GM19395 (cell line): ENCODE results near the gene UNC80.
"Not testable (repeated sequence)": the region's sequence is repeated elsewhere in the genome, so short reads cannot be mapped to it uniquely, and the experiment has no call there.

Source experiments
- ATAC-seq: cut with Tn5 transposase; IDR thresholded peaks from one replicate; pipeline ENCODE4 v1.9.1; 2021; ENCODE audit warnings: mild to moderate bottlenecking, moderate library complexity; ENCODE audit not compliant: unreplicated experiment

The UNC80 gene

GRCh38 chr2:209771474-209772289 is at the start of gene UNC80:
Gene UNC80, plus strand, starts transcription at chr2:209771832. Its CDS starts 241 bp downstream, at chr2:209772073.
- ATAC-seq = peak; percentile 65

- no peak for ATAC-seq
Measured at GRCh38 chr2:209726311-209726710, 45.3 kb upstream of the UNC80 start.

GRCh38 chr2:209727077-209727476 is 44.6 kb upstream of the UNC80 start:
- no peak for ATAC-seq

- ATAC-seq = no peak
Measured at GRCh38 chr2:209734805-209735204, 36.8 kb upstream of the UNC80 start.

- no peak for ATAC-seq
Measured at GRCh38 chr2:209741953-209742352, 29.7 kb upstream of the UNC80 start.

GRCh38 chr2:209753020-209753419 is 18.6 kb upstream of the UNC80 start:
- no peak for ATAC-seq

- ATAC-seq = no peak
Measured at GRCh38 chr2:209757163-209757562, 14.5 kb upstream of the UNC80 start.

- no peak for ATAC-seq
Measured at GRCh38 chr2:209761566-209761965, 10.1 kb upstream of the UNC80 start.

- ATAC-seq = no peak
Measured at GRCh38 chr2:209762563-209762962, 9.1 kb upstream of the UNC80 start.

- no peak for ATAC-seq
Measured at GRCh38 chr2:209763106-209763505, 8.5 kb upstream of the UNC80 start.

GRCh38 chr2:209766613-209767012 is 5.0 kb upstream of the UNC80 start:
- no peak for ATAC-seq

- ATAC-seq = no peak
Measured at GRCh38 chr2:209767316-209767715, 4.3 kb upstream of the UNC80 start.

- ATAC-seq = no peak
Measured at GRCh38 chr2:209768557-209768956, 3.1 kb upstream of the UNC80 start.

- ATAC-seq = no peak
Measured at GRCh38 chr2:209772290-209772685, 656 bp downstream of the UNC80 start.

- no peak for ATAC-seq
Measured at GRCh38 chr2:209773377-209773776, 1.7 kb downstream of the UNC80 start.

GRCh38 chr2:209787416-209787815 is 15.8 kb downstream of the UNC80 start:
- ATAC-seq = no peak

- ATAC-seq = no peak
Measured at GRCh38 chr2:209788925-209789324, 17.3 kb downstream of the UNC80 start.

GRCh38 chr2:209790066-209790728 is 18.6 kb downstream of the UNC80 start:
- ATAC-seq = no peak

- no peak for ATAC-seq
Measured at GRCh38 chr2:209791151-209791550, 19.5 kb downstream of the UNC80 start.

- ATAC-seq = not testable (repeated sequence)
Measured at GRCh38 chr2:209795425-209795824, 23.8 kb downstream of the UNC80 start.

- no peak for ATAC-seq
Measured at GRCh38 chr2:209805351-209805750, 33.7 kb downstream of the UNC80 start.

- ATAC-seq = no peak
Measured at GRCh38 chr2:209806318-209806717, 34.7 kb downstream of the UNC80 start.
